SK-N-SH treated with all-trans-retinoic acid at 6 μM for 48 hours (cell line): ENCODE results near the gene THOC2.

Source experiments
- ATAC-seq: fragments of 200-7000 bp; cut with Tn5 transposase; 3 replicates; pipeline ENCODE4 v1.9.1; 2020; ENCODE audit warnings: mild to moderate bottlenecking, moderate library complexity
- ARNTL ChIP-seq: fragments of 450-650 bp; formaldehyde crosslinking; IDR thresholded peaks from 2 replicates; pipeline ENCODE4 v1.5.0; 2020; ENCODE audit warnings: low read depth, mild to moderate bottlenecking, moderate library complexity, borderline replicate concordance
- BACH2 ChIP-seq: fragments of 250-450 bp; sonication (Bioruptor Pico); IDR thresholded peaks from 2 replicates; pipeline ENCODE4 v1.9.0; 2021; ENCODE audit warnings: mild to moderate bottlenecking, borderline replicate concordance
- CSDC2 ChIP-seq: fragments of 250-450 bp; sonication (Bioruptor Pico); IDR thresholded peaks from 2 replicates; pipeline ENCODE4 v1.5.0; 2020; ENCODE audit warnings: mild to moderate bottlenecking, moderate library complexity
- ESRRG ChIP-seq: fragments of 250-450 bp; sonication (Bioruptor Pico); IDR thresholded peaks from 2 replicates; pipeline ENCODE4 v1.6.1; 2021; ENCODE audit warnings: mild to moderate bottlenecking
- GLIS3 ChIP-seq: fragments of 250-450 bp; sonication (Bioruptor Pico); IDR thresholded peaks from 2 replicates; pipeline ENCODE4 v1.5.0; 2020; ENCODE audit warnings: mild to moderate bottlenecking, moderate library complexity
- ISL1 ChIP-seq: fragments of 250-450 bp; sonication (Bioruptor Pico); IDR thresholded peaks from 2 replicates; pipeline ENCODE4 v2.1.2; 2022; ENCODE audit warnings: mild to moderate bottlenecking, moderate library complexity
- OSR1 ChIP-seq: fragments of 250-450 bp; sonication (Bioruptor Pico); IDR thresholded peaks from 2 replicates; pipeline ENCODE4 v1.8.0; 2022; ENCODE audit warnings: moderate library complexity, mild to moderate bottlenecking, inconsistent platforms
- RARB ChIP-seq: fragments of 250-450 bp; sonication (Bioruptor Pico); IDR thresholded peaks from 2 replicates; pipeline ENCODE4 v1.8.0; 2021; ENCODE audit warnings: mild to moderate bottlenecking, moderate library complexity
- SNAI2 ChIP-seq: fragments of 250-450 bp; sonication (Bioruptor Pico); IDR thresholded peaks from 2 replicates; pipeline ENCODE4 v1.5.0; 2020; ENCODE audit warnings: mild to moderate bottlenecking, moderate library complexity
- TCF4 ChIP-seq: fragments of 250-450 bp; sonication (Bioruptor Pico); IDR thresholded peaks from 2 replicates; pipeline ENCODE4 v1.8.0; 2021; ENCODE audit warnings: mild to moderate bottlenecking, moderate library complexity, borderline replicate concordance
- TOX ChIP-seq: fragments of 250-450 bp; sonication (Bioruptor Pico); IDR thresholded peaks from 2 replicates; pipeline ENCODE4 v1.8.0; 2021; ENCODE audit warnings: mild to moderate bottlenecking, moderate library complexity, borderline replicate concordance
- ZFP3 ChIP-seq: fragments of 250-450 bp; sonication (Bioruptor Pico); IDR thresholded peaks from 2 replicates; pipeline ENCODE4 v1.5.0; 2020; ENCODE audit warnings: mild to moderate bottlenecking, moderate library complexity
- ZFP30 ChIP-seq: fragments of 450-650 bp; formaldehyde crosslinking; IDR thresholded peaks from 2 replicates; pipeline ENCODE4 v1.5.0; 2022; ENCODE audit warnings: mild to moderate bottlenecking, moderate library complexity
- ZNF565 ChIP-seq: fragments of 450-650 bp; formaldehyde crosslinking; conservative IDR thresholded peaks from 2 replicates; pipeline ENCODE4 v1.5.0; 2020; ENCODE audit warnings: low read depth, mild to moderate bottlenecking, moderate library complexity
- ZNF70 ChIP-seq: fragments of 450-650 bp; formaldehyde crosslinking; IDR thresholded peaks from 2 replicates; pipeline ENCODE4 v1.5.0; 2020; ENCODE audit warnings: mild to moderate bottlenecking, moderate library complexity
- ZNF8 ChIP-seq: fragments of 450-650 bp; formaldehyde crosslinking; IDR thresholded peaks from 2 replicates; pipeline ENCODE4 v1.5.0; 2020; ENCODE audit warnings: mild to moderate bottlenecking, moderate library complexity
- TF ChIP-seq, protein P1 (sequence below): fragments of 250-450 bp; sonication (Bioruptor Pico); IDR thresholded peaks from 2 replicates; pipeline ENCODE4 v1.5.1; 2021; ENCODE audit warnings: mild to moderate bottlenecking, moderate library complexity
- TF ChIP-seq, protein P2 (sequence below): fragments of 250-450 bp; sonication (Bioruptor Pico); IDR thresholded peaks from 2 replicates; pipeline ENCODE4 v1.8.0; 2020; ENCODE audit warnings: mild to moderate bottlenecking, moderate library complexity, borderline replicate concordance
- TF ChIP-seq, protein P3 (sequence below): fragments of 250-450 bp; sonication (Bioruptor Pico); IDR thresholded peaks from 2 replicates; pipeline ENCODE4 v1.5.1; 2020; ENCODE audit warnings: low read depth, mild to moderate bottlenecking, moderate library complexity
- TF ChIP-seq, protein P4 (sequence below): fragments of 250-450 bp; sonication (Bioruptor Pico); IDR thresholded peaks from 2 replicates; pipeline ENCODE4 v1.5.0; 2020; ENCODE audit warnings: mild to moderate bottlenecking, moderate library complexity

The THOC2 gene

DNA sequence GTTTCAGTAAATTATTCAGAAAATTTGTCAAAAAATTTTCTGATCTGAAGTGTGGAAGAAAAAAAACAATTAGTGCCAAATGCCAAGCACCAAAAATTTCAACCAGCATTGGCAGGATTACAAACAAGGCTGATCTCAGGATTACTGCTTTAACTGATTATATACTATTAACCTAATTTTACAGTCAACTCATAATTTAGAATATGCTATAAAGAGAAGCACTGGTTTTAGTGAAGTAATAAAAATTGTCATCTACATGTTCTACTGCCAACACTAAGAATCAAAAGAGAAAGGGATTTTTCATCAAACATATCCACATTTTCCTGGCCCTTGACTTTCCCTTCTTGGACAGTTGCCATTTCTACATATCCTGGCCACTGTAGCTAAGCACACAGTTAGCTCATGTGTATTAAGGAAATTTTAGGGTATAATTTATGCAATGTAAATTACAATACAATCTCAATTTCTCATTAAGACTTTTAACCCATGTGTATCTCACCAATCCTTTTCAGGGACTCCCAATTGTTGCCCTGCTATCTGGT lies 33.8 kb downstream of the THOC2 start:
- TF ChIP-seq, protein P1, sequence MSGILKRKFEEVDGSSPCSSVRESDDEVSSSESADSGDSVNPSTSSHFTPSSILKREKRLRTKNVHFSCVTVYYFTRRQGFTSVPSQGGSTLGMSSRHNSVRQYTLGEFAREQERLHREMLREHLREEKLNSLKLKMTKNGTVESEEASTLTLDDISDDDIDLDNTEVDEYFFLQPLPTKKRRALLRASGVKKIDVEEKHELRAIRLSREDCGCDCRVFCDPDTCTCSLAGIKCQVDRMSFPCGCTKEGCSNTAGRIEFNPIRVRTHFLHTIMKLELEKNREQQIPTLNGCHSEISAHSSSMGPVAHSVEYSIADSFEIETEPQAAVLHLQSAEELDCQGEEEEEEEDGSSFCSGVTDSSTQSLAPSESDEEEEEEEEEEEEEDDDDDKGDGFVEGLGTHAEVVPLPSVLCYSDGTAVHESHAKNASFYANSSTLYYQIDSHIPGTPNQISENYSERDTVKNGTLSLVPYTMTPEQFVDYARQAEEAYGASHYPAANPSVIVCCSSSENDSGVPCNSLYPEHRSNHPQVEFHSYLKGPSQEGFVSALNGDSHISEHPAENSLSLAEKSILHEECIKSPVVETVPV: no peak
- TF ChIP-seq ESRRG (CRISPR knock-in tag) (no peak), ZFP30 (CRISPR knock-in tag) (no peak), CSDC2 (CRISPR knock-in tag) (no peak), TCF4 (CRISPR knock-in tag) (no peak), ARNTL (CRISPR knock-in tag) (no peak), ZNF565 (no peak), ZFP3 (no peak), GLIS3 (CRISPR knock-in tag) (no peak), OSR1 (CRISPR knock-in tag) (no peak)
- TF ChIP-seq, protein P2, sequence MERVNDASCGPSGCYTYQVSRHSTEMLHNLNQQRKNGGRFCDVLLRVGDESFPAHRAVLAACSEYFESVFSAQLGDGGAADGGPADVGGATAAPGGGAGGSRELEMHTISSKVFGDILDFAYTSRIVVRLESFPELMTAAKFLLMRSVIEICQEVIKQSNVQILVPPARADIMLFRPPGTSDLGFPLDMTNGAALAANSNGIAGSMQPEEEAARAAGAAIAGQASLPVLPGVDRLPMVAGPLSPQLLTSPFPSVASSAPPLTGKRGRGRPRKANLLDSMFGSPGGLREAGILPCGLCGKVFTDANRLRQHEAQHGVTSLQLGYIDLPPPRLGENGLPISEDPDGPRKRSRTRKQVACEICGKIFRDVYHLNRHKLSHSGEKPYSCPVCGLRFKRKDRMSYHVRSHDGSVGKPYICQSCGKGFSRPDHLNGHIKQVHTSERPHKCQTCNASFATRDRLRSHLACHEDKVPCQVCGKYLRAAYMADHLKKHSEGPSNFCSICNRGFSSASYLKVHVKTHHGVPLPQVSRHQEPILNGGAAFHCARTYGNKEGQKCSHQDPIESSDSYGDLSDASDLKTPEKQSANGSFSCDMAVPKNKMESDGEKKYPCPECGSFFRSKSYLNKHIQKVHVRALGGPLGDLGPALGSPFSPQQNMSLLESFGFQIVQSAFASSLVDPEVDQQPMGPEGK (CRISPR knock-in tag): no peak
- TF ChIP-seq, protein P3, sequence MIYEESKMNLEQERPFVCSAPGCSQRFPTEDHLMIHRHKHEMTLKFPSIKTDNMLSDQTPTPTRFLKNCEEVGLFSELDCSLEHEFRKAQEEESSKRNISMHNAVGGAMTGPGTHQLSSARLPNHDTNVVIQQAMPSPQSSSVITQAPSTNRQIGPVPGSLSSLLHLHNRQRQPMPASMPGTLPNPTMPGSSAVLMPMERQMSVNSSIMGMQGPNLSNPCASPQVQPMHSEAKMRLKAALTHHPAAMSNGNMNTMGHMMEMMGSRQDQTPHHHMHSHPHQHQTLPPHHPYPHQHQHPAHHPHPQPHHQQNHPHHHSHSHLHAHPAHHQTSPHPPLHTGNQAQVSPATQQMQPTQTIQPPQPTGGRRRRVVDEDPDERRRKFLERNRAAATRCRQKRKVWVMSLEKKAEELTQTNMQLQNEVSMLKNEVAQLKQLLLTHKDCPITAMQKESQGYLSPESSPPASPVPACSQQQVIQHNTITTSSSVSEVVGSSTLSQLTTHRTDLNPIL: no peak
- peak; percentile 43; the same call in 1 of the 3 replicates for ATAC-seq

DNA sequence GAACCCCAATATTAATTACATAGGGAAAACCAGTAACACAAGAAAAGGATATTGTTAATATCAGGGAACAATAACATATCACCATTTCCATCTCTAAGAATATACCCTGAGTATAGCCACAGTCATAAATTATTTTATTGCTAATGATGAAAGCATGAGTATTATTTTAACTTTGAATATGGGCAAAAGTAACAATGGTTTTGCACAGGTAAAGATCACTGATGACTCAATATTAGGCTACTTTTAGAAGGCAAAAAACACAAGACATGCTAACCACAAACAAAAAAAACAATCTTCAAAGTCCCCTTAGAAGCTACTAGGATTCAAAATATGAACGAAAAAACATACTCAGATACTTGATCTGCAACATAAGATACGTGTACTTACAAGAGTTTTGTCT lies 36.5 kb downstream of the THOC2 start:
- TF ChIP-seq ARNTL (CRISPR knock-in tag) (no peak), RARB (CRISPR knock-in tag) (no peak), TOX (CRISPR knock-in tag) (no peak), GLIS3 (CRISPR knock-in tag) (no peak), ZNF70 (CRISPR knock-in tag) (no peak), SNAI2 (no peak), ZNF8 (CRISPR knock-in tag) (no peak), BACH2 (CRISPR knock-in tag) (no peak), ZFP3 (no peak), ZFP30 (CRISPR knock-in tag) (no peak), OSR1 (CRISPR knock-in tag) (no peak)
- TF ChIP-seq, protein P3: no peak
- TF ChIP-seq, protein P2 (CRISPR knock-in tag): no peak
- TF ChIP-seq, protein P1: no peak
- TF ChIP-seq, all 23 proteins: peak for 0
- ATAC-seq: no peak

DNA sequence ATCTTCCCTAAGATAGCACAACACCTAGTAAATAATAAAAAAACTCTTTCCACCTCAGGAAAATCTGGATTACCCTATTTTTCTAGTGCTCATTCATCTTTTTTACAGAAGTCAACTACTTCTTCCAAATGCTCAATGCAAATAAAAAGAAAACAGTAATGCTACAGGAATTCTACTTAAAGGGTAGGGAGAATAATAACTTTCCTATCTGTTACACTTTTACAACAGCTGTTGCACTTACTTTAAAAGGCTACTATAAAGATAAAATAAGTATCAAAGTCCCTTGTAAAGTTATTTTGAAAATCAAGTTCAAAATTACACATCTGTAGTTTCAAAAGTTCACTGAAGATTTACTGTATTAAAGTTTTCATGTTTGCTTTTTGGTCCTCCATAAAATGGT lies 37.6 kb downstream of the THOC2 start:
- ATAC-seq: no peak
- TF ChIP-seq, protein P4, sequence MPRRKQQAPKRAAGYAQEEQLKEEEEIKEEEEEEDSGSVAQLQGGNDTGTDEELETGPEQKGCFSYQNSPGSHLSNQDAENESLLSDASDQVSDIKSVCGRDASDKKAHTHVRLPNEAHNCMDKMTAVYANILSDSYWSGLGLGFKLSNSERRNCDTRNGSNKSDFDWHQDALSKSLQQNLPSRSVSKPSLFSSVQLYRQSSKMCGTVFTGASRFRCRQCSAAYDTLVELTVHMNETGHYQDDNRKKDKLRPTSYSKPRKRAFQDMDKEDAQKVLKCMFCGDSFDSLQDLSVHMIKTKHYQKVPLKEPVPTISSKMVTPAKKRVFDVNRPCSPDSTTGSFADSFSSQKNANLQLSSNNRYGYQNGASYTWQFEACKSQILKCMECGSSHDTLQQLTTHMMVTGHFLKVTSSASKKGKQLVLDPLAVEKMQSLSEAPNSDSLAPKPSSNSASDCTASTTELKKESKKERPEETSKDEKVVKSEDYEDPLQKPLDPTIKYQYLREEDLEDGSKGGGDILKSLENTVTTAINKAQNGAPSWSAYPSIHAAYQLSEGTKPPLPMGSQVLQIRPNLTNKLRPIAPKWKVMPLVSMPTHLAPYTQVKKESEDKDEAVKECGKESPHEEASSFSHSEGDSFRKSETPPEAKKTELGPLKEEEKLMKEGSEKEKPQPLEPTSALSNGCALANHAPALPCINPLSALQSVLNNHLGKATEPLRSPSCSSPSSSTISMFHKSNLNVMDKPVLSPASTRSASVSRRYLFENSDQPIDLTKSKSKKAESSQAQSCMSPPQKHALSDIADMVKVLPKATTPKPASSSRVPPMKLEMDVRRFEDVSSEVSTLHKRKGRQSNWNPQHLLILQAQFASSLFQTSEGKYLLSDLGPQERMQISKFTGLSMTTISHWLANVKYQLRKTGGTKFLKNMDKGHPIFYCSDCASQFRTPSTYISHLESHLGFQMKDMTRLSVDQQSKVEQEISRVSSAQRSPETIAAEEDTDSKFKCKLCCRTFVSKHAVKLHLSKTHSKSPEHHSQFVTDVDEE (CRISPR knock-in tag): no peak
- TF ChIP-seq TCF4 (CRISPR knock-in tag): no peak
- no peak for TF ChIP-seq RARB (CRISPR knock-in tag)
- TF ChIP-seq, protein P1: no peak
- TF ChIP-seq ARNTL (CRISPR knock-in tag): no peak
- TF ChIP-seq BACH2 (CRISPR knock-in tag): no peak
- no peak for TF ChIP-seq ISL1 (CRISPR knock-in tag)
- no peak for TF ChIP-seq ZNF70 (CRISPR knock-in tag)
- TF ChIP-seq, protein P3: no peak
